ENCODE data around the gene FGD2.

Gene FGD2

GRCh38 chr6:37024656-37025337 is 19.3 kb downstream of the FGD2 start:
- H3K36me3 ChIP-seq (ENCODE audit: control insufficient read depth, insufficient read depth, low read length) = no peaks in the 10 kb centered on the region
- H3K27ac ChIP-seq (ENCODE audit: low read depth, low read length) = no peak overlapping the region
- H3K4me3 ChIP-seq (ENCODE audit: low read depth, low read length) = no peak overlapping the region
- H3K4me1 ChIP-seq (ENCODE audit: control insufficient read depth, insufficient read depth, low read length) = peaks cover 13% of the 10 kb centered on the region
- no peaks in the 10 kb centered on the region for H3K9me3 ChIP-seq (ENCODE audit: control insufficient read depth, insufficient read depth, low read length)
- no peaks in the 10 kb centered on the region for H3K27me3 ChIP-seq (ENCODE audit: control insufficient read depth, insufficient read depth, low read length)
- H3K9ac ChIP-seq (ENCODE audit: low read depth, low read length) = no peak overlapping the region

DNA sequence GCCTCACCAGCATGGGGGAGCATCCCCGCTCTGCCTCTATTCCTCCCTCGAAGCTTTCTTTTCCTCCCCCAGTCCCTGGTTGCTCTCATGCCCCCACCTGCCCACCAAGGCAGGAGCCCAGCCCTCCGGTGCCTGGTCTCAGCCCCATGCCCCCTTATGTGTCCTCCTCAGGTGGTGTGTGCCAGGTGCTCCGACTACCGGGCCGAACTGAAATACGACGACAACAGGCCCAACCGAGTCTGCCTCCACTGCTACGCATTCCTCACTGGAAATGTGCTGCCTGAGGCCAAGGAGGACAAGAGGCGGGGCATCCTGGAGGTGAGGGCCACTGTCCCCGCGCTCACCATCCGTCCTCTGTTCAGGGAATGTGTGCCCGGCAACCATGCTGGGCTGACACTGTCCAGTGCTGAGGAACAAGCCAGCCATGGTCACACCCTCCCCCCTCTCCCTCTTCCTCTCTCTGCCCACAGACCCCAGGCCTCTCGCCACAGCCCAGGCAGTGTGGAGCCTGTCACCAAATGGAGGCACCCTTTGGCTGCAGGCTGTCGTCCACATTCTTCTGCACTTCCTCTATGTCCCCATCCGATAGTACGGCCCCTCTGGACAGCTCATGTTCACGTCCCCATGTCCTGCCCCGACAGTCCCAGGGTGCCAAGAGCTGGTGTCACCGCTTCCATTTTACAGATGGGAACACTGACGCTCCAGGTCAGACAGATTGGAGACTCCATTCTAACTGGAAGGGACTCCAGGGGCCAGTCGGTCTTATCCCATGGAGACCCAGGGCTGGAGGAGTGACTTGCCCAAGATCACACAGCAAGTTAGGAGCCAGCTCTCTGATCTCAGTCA is 20.4 kb downstream of the FGD2 start:
- H3K36me3 ChIP-seq (ENCODE audit: control insufficient read depth, insufficient read depth, low read length) = no peaks in the 10 kb centered on the region
- H3K27ac ChIP-seq (ENCODE audit: low read depth, low read length) = no peak overlapping the region
- H3K9me3 ChIP-seq (ENCODE audit: control insufficient read depth, insufficient read depth, low read length) = peaks cover 6% of the 10 kb centered on the region
- H3K27me3 ChIP-seq (ENCODE audit: control insufficient read depth, insufficient read depth, low read length) = no peaks in the 10 kb centered on the region
- H3K9ac ChIP-seq (ENCODE audit: low read depth, low read length) = no peak overlapping the region
- H3K4me3 ChIP-seq (ENCODE audit: low read depth, low read length) = no peak overlapping the region
- H3K4me1 ChIP-seq (ENCODE audit: control insufficient read depth, insufficient read depth, low read length) = peaks cover 9% of the 10 kb centered on the region

DNA sequence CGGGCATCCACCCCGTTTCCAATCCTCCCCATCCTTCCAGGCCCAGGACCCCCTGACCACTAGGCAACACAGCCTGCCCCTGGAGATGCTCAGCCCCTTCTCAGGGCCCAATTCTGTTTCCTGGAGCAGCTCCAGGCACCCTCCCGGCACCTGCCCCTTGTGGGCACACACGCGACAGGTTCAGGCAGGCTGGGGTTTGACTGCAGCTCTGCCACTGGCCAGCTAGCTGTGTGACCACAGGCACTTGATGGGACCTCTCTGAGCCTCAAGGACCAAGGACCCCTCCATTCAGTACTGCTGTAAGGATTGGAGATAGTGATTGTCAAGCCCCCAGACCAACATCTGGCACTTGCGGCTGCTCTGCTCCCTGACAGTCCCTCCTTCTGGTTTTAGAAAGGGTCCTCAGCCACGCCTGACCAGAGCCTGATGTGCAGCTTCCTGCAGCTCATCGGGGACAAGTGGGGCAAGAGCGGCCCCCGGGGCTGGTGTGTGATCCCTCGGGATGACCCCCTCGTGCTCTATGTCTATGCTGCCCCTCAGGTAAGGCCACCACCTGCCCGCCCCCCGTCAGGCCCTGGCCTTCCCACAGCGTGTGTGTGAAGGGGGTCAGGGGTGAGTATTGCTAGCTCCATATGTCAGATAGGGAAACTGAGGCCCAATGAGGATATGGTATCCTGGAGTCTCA is 21.7 kb downstream of the FGD2 start:
- Histone ChIP-seq H3K4me1 (ENCODE audit: control insufficient read depth, insufficient read depth, low read length) (no peaks in the 10 kb centered on the region), H3K9ac (ENCODE audit: low read depth, low read length) (no peak overlapping the region), H3K36me3 (ENCODE audit: control insufficient read depth, insufficient read depth, low read length) (no peaks in the 10 kb centered on the region), H3K27ac (ENCODE audit: low read depth, low read length) (no peak overlapping the region), H3K4me3 (ENCODE audit: low read depth, low read length) (no peak overlapping the region), H3K9me3 (ENCODE audit: control insufficient read depth, insufficient read depth, low read length) (peaks cover 7% of the 10 kb centered on the region), H3K27me3 (ENCODE audit: control insufficient read depth, insufficient read depth, low read length) (no peaks in the 10 kb centered on the region)

GRCh38 chr6:37027811-37028469 is 22.5 kb downstream of the FGD2 start:
- Histone ChIP-seq H3K27me3 (ENCODE audit: control insufficient read depth, insufficient read depth, low read length) (no peaks in the 10 kb centered on the region), H3K9me3 (ENCODE audit: control insufficient read depth, insufficient read depth, low read length) (peaks cover 7% of the 10 kb centered on the region), H3K36me3 (ENCODE audit: control insufficient read depth, insufficient read depth, low read length) (no peaks in the 10 kb centered on the region), H3K4me3 (ENCODE audit: low read depth, low read length) (no peak overlapping the region), H3K4me1 (ENCODE audit: control insufficient read depth, insufficient read depth, low read length) (no peaks in the 10 kb centered on the region), H3K9ac (ENCODE audit: low read depth, low read length) (no peak overlapping the region), H3K27ac (ENCODE audit: low read depth, low read length) (no peak overlapping the region)

GRCh38 chr6:37029249-37029971 is 24.0 kb downstream of the FGD2 start:
- Histone ChIP-seq H3K27ac (ENCODE audit: low read depth, low read length) (peak overlapping the region; percentile 37), H3K4me3 (ENCODE audit: low read depth, low read length) (no peak overlapping the region), H3K27me3 (ENCODE audit: control insufficient read depth, insufficient read depth, low read length) (no peaks in the 10 kb centered on the region), H3K9ac (ENCODE audit: low read depth, low read length) (no peak overlapping the region), H3K9me3 (ENCODE audit: control insufficient read depth, insufficient read depth, low read length) (peaks cover 7% of the 10 kb centered on the region), H3K36me3 (ENCODE audit: control insufficient read depth, insufficient read depth, low read length) (no peaks in the 10 kb centered on the region), H3K4me1 (ENCODE audit: control insufficient read depth, insufficient read depth, low read length) (no peaks in the 10 kb centered on the region)

DNA sequence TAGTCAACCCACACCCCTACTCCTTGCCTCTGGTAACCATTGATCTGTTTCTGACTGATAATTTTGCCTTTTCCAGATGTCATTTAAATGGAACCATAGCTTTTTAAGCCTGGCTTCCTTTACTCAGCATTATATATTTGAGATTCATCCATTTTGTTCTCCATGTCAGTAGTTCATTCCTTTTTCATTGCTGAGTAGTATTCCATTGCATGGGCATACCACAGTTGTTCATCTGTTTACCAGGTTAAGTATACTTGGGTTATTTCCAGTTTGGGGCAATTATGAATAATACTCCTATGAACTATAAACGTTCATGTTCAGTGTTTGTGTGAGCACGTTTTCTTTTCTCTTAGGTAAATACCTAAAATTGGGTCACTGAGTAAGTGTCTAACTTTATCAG is 25.1 kb downstream of the FGD2 start:
- Histone ChIP-seq H3K27ac (ENCODE audit: low read depth, low read length) (no peak overlapping the region), H3K36me3 (ENCODE audit: control insufficient read depth, insufficient read depth, low read length) (no peaks in the 10 kb centered on the region)

GRCh38 chr6:37032239-37032638 is 26.8 kb downstream of the FGD2 start:
- Histone ChIP-seq H3K4me1 (ENCODE audit: control insufficient read depth, insufficient read depth, low read length) (no peaks in the 10 kb centered on the region), H3K36me3 (ENCODE audit: control insufficient read depth, insufficient read depth, low read length) (no peaks in the 10 kb centered on the region), H3K27ac (ENCODE audit: low read depth, low read length) (no peak overlapping the region), H3K4me3 (ENCODE audit: low read depth, low read length) (no peak overlapping the region), H3K27me3 (ENCODE audit: control insufficient read depth, insufficient read depth, low read length) (no peaks in the 10 kb centered on the region), H3K9ac (ENCODE audit: low read depth, low read length) (no peak overlapping the region), H3K9me3 (ENCODE audit: control insufficient read depth, insufficient read depth, low read length) (peaks cover 7% of the 10 kb centered on the region)

More for the DNA sequence above, 25.1 kb downstream of the FGD2 start:
- Histone ChIP-seq H3K9ac (ENCODE audit: low read depth, low read length) (no peak overlapping the region), H3K4me3 (ENCODE audit: low read depth, low read length) (no peak overlapping the region), H3K27me3 (ENCODE audit: control insufficient read depth, insufficient read depth, low read length) (no peaks in the 10 kb centered on the region), H3K4me1 (ENCODE audit: control insufficient read depth, insufficient read depth, low read length) (no peaks in the 10 kb centered on the region), H3K9me3 (ENCODE audit: control insufficient read depth, insufficient read depth, low read length) (peaks cover 7% of the 10 kb centered on the region)

GRCh38 chr6:37033255-37033654 is 27.8 kb downstream of the FGD2 start:
- Histone ChIP-seq H3K9me3 (ENCODE audit: control insufficient read depth, insufficient read depth, low read length) (peaks cover 7% of the 10 kb centered on the region), H3K36me3 (ENCODE audit: control insufficient read depth, insufficient read depth, low read length) (no peaks in the 10 kb centered on the region), H3K9ac (ENCODE audit: low read depth, low read length) (no peak overlapping the region), H3K27me3 (ENCODE audit: control insufficient read depth, insufficient read depth, low read length) (no peaks in the 10 kb centered on the region), H3K4me3 (ENCODE audit: low read depth, low read length) (no peak overlapping the region), H3K4me1 (ENCODE audit: control insufficient read depth, insufficient read depth, low read length) (no peaks in the 10 kb centered on the region), H3K27ac (ENCODE audit: low read depth, low read length) (no peak overlapping the region)

DNA sequence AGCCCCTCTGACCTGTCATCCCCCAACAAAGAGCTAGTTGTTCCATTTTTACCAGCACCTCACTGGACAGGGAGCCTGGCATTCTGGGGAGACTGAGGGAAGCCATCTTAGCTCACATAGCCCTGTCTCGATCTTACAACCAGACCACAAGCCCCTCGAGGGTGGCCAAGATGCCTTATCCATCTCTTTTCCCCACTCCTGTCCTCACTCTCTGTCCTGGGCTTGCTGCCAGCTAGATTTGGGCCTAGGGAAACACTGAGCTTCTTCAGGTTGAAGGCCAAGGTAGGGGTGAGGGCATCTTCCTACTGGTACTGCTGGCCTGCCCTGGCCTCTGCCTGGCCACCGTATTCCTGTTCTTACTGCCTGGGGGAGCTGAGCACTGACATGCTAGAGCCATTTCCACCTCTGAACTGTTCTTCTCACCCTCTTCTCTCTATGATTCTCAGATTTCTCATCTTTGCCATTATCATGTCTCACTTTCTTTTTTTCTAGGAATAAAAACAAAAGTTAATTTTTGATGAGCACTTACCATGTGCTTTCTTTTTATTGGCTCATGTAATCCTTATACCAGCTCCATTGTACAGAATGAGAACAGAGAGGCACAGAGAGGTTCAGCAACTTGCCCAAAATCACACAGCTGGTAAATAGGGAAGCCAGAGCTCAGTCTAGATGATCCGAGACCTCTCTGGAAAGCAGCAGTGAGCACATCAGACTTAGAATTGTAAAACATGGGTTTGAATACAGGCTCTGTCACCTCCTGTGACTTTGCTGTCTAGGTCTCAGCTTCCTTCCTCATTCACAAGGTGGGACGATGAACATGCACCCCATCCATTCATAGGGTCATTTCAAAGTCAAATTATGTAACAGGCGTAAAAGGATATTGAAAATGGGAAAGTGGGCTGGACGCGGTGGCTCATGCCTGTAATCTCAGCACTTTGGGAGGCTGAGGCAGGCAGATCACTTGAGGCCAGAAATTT is 28.7 kb downstream of the FGD2 start:
- Histone ChIP-seq H3K27me3 (ENCODE audit: control insufficient read depth, insufficient read depth, low read length) (no peaks in the 10 kb centered on the region), H3K4me1 (ENCODE audit: control insufficient read depth, insufficient read depth, low read length) (no peaks in the 10 kb centered on the region), H3K4me3 (ENCODE audit: low read depth, low read length) (no peak overlapping the region), H3K9me3 (ENCODE audit: control insufficient read depth, insufficient read depth, low read length) (peaks cover 7% of the 10 kb centered on the region), H3K27ac (ENCODE audit: low read depth, low read length) (no peak overlapping the region), H3K36me3 (ENCODE audit: control insufficient read depth, insufficient read depth, low read length) (no peaks in the 10 kb centered on the region), H3K9ac (ENCODE audit: low read depth, low read length) (no peak overlapping the region)
